Stimulated activated naive CD4-positive, alpha-beta T cell treated with Interleukin-2 at 50 U/mL for 16 hours (primary cell): ENCODE results near the gene TCF7L1.

Experiments
- DNase-seq: peaks from one replicate; lab custom pipeline; 2025; lab: John Stamatoyannopoulos, UW

Gene TCF7L1

GRCh38 chr2:85354286-85355072 is 221.3 kb downstream of the TCF7L1 start, which contains the start of the genes ELMOD3 and RETSAT:
Gene ELMOD3, plus strand, starts transcription at chr2:85354769. Its CDS starts 2,430 bp downstream, at chr2:85357199.
Gene RETSAT, minus strand, starts transcription at chr2:85354528. Its CDS starts 21 bp downstream, at chr2:85354507.
- peak; percentile 97 for DNase-seq

GRCh38 chr2:85355073-85355410 is 221.8 kb downstream of the TCF7L1 start:
- no peak for DNase-seq

DNA sequence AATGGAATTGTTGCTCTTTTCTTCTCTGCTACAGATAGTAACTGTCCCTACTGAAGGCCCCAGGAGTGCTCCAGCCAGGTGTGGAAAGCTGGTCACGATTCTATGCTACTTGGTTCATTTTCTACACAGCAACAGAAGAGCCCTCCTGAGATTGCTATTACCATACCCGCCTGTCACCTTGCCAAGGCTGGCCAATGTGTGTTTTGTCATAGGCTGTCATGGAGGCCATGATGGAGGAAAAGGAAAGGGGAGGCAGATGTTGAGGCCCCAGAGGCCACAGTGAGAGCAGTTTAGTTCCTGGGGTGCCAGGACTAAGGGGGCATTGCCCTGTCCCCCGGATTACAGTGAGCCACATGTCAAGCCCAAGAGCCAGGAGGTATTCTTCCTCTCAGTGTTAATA is 222.3 kb downstream of the TCF7L1 start:
- DNase-seq = no peak

GRCh38 chr2:85356186-85356585 is 223.0 kb downstream of the TCF7L1 start:
- no peak for DNase-seq

DNA sequence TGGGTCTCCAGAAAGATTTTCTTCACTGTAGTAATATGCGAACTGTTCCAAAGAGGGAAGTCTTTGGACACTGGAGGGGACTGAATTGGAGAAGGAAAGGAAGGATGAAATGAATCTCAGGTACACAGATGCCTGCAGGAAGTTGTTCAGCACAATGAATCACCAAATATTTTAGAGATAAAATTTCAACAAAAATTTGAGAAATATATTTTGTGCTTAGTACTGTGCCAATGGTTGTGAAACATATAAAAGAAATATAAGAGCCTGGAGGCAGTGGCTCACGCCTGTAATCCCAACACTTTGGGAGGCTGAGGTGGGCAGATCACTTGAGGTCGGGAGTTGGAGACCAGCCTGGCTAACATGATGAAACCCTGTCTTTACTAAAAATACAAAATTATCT is 224.5 kb downstream of the TCF7L1 start:
- no peak for DNase-seq
